Measurements from ENCODE around the gene ZFYVE9.

DNA sequence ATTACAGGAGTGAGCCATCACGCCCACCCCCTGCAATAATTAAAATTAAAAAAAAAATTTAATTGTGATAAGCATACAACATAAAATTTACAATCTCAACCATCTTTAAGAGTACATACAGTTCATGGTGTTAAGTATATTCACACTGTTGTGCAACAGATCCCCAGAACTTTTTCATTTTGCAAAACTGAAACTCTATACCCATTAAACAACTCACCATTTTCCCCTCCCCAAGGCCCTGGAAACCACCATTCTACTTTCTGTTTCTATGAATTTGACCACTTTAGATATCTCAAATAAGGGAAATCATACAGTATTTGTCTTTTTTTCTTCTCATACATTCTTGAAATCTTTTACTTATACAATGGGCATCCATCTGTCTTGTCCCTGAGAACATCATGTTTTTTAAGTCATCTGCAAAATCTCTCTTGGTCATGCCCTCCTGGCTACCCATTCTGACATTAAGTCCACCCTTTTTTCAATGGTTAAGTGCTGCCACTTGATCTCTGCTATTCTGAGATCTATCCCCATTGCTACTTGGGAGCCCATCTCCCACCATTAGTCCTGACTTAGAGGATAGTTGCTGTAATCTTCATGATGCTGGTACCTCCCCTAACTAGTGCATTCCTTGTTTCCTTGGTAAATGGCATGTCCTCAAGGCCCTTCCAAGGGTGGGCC is 39.4 kb upstream of the ZFYVE9 start:
- TF ChIP-seq POLR2AphosphoS5 (IDR thresholded peaks at IDR 0.05; ENCODE audit: control insufficient read depth, insufficient read depth, low read depth, low read length) (no peak), ZNF384 (IDR thresholded peaks at IDR 0.05; ENCODE audit: low read depth, low read length) (no peak), MTA3 (IDR thresholded peaks at IDR 0.05; ENCODE audit: borderline replicate concordance) (no peak), PREB (CRISPR knock-in tag; IDR thresholded peaks at IDR 0.05) (no peak), NR2C2 (CRISPR knock-in tag; IDR thresholded peaks at IDR 0.05) (no peak), NR2C2 (tag; IDR thresholded peaks at IDR 0.05) (no peak), MYC (IDR thresholded peaks at IDR 0.05; ENCODE audit: low read depth, low read length) (no peak), MYC (CRISPR knock-in tag; IDR thresholded peaks at IDR 0.05; ENCODE audit: borderline replicate concordance, low read depth) (no peak)

Measured in K562 (cell line).